A673 (cell line): ENCODE measurements around the gene ATG2B. TPM values are rescaled to one million over a fixed set of nuclear protein-coding genes. Genes with fewer than 3 reads are reported as not detected.

Experiments used
- BruUV-seq: library from RNA; stranded (reverse); fragments of 400-500 nt; replicated peaks from 2 replicates; lab custom pipeline; 2021; lab: Mats Ljungman, UMichigan
- CTCF ChIA-PET: fragments of 300-600 bp; sonication (Branson Sonifier 250); formaldehyde crosslinking; loops from one replicate; lab custom pipeline; 2022; ENCODE audit warnings: antibody characterized with exemption; lab: Charles Lee
- POLR2A ChIA-PET: fragments of 300-600 bp; sonication (Branson Sonifier 250); formaldehyde crosslinking; loops from one replicate; lab custom pipeline; 2022; ENCODE audit warnings: antibody characterized with exemption; ENCODE audit not compliant: low non-redundant PET; lab: Charles Lee
- DNase-seq: peaks from one replicate; pipeline ENCODE4 v3.0.0-alpha.2; 2015; ENCODE audit warnings: low spot score
- H3K27ac ChIP-seq: fragments of 200-600 bp; sonication (generic); 2 replicates; pipeline ENCODE4 v1.5.1; 2016; ENCODE audit warnings: mixed run types, low read depth, mild to moderate bottlenecking, mixed read lengths, antibody characterized with exemption, low read length; ENCODE audit not compliant: poor library complexity, severe bottlenecking
- H3K27me3 ChIP-seq: fragments of 200-600 bp; sonication (generic); replicated peaks from 2 replicates; pipeline ENCODE4 v1.6.1; 2017; ENCODE audit warnings: mixed run types, low read depth, mild to moderate bottlenecking, mixed read lengths, antibody characterized with exemption, low read length; ENCODE audit not compliant: insufficient read depth, poor library complexity
- H3K36me3 ChIP-seq: fragments of 200-600 bp; sonication (generic); 2 replicates; pipeline ENCODE4 v1.6.1; 2016; ENCODE audit warnings: mixed run types, mild to moderate bottlenecking, mixed read lengths, antibody characterized with exemption, low read length; ENCODE audit not compliant: insufficient read depth, poor library complexity, severe bottlenecking
- H3K4me1 ChIP-seq: fragments of 200-600 bp; sonication (generic); 2 replicates; pipeline ENCODE4 v1.6.1; 2017; ENCODE audit warnings: mixed run types, mild to moderate bottlenecking, mixed read lengths, antibody characterized with exemption, low read length; ENCODE audit not compliant: insufficient read depth, poor library complexity, severe bottlenecking
- H3K4me3 ChIP-seq: fragments of 200-600 bp; sonication (generic); 2 replicates; pipeline ENCODE4 v1.5.1; 2016; ENCODE audit warnings: low read depth, mixed run types, mild to moderate bottlenecking, mixed read lengths, low read length; ENCODE audit not compliant: poor library complexity, severe bottlenecking
- H3K9me3 ChIP-seq: fragments of 200-600 bp; sonication (generic); 2 replicates; pipeline ENCODE4 v1.6.1; 2016; ENCODE audit warnings: mixed run types, low read depth, mild to moderate bottlenecking, mixed read lengths, antibody characterized with exemption, low read length; ENCODE audit not compliant: poor library complexity, severe bottlenecking
- CTCF ChIP-seq: fragments of 300-800, 200-600 bp; sonication (generic); conservative IDR thresholded peaks from 2 replicates; pipeline ENCODE4 v1.5.1; 2017; ENCODE audit warnings: low read depth, mild to moderate bottlenecking, antibody characterized with exemption, low read length, moderate library complexity, mixed read lengths
- EZH2 ChIP-seq: fragments of 200-600 bp; sonication (generic); IDR thresholded peaks from 2 replicates; pipeline ENCODE4 v1.6.1; 2017; ENCODE audit warnings: borderline replicate concordance, low read depth, mild to moderate bottlenecking, mixed read lengths, antibody characterized with exemption, low read length; ENCODE audit not compliant: poor library complexity, severe bottlenecking
- intact Hi-C: fragments of 100-400 bp; cut with micrococcal nuclease; formaldehyde crosslinking; loops from one replicate; pipeline ENCODE4 v1.10.0; 2022; ENCODE audit not compliant: unreplicated experiment
- total RNA-seq: library from RNA; stranded (reverse); gene quantifications from 2 replicates; pipeline ENCODE4 v1.2.3, GENCODE V29; 2021

Gene ATG2B
- total RNA-seq, 1 experiment from 2014 or later: 22.7 TPM

GRCh38 chr14:96364962-96365361 lies 1.8 kb upstream of the ATG2B start:
- Histone ChIP-seq H3K4me3 (no peak overlapping the region), H3K4me1 (peaks cover 17% of the 10 kb centered on the region), H3K27ac (no peak overlapping the region), H3K36me3 (no peaks in the 10 kb centered on the region), H3K9me3 (no peaks in the 10 kb centered on the region), H3K27me3 (no peaks in the 10 kb centered on the region)
- no TSS peak for BruUV-seq
- no peak for DNase-seq
- no peak for TF ChIP-seq CTCF
- TF ChIP-seq EZH2: no peak
- intact Hi-C loops: no loop called here
- CTCF ChIA-PET: no interaction called here
- POLR2A ChIA-PET: no interaction called here

- no peak for TF ChIP-seq EZH2
- ChIA-PET POLR2A (no interaction called here), CTCF (no interaction called here)
- peak overlapping the region; percentile 81 for H3K27ac ChIP-seq
- BruUV-seq: no TSS peak
- intact Hi-C loops: no loop called here
- peak; percentile 28 for DNase-seq
- H3K4me3 ChIP-seq: peak overlapping the region; percentile 97
- H3K9me3 ChIP-seq: no peaks in the 10 kb centered on the region
- peaks cover 17% of the 10 kb centered on the region for H3K4me1 ChIP-seq
- no peaks in the 10 kb centered on the region for H3K36me3 ChIP-seq
- H3K27me3 ChIP-seq: no peaks in the 10 kb centered on the region
These were observed 703 bp upstream of the ATG2B start for GRCh38 chr14:96363751-96364336.

DNA sequence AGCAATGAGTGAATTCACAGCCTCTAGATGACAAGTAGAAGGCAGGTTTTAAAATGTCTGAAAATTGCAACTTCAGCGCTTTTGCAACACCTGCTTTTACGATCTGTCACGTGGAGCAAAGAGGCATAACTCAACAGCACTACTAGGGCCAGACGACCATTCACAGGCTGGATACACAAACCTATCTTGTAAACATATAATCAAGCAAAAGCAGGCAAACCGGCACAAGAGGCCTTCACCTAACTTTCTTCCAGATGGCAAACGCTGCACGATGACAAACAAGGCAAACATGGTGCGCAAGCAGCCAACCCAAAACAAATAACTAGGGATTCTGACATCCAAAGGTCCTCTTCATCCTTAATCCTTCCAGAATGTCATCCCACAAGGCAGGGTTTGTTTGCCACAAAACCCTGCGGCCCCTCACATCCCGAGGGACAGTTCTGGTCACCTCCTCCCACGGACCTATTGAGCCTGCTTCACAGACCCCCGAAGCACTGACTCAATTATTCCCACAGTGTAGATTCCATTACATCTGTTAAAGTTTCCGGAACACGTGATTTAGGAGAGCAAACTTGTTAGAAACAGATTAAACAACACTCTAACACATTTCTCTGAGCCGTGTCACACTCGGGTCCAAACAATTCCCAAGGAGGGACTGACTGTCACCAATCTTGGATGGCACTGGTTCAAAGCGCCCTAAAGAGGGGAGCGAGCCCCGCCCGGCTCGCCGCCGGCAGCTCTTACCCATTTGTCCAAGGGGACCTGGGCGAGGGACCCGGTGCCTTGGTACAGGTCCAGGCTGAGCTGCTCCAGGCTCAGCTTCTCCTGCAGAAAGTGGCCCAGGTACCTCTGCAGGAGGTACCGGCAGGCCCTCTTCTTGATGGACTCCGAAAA lies 823 bp downstream of the ATG2B start:
- H3K36me3 ChIP-seq: no peaks in the 10 kb centered on the region
- ChIA-PET CTCF (no interaction called here), POLR2A (no interaction called here)
- intact Hi-C loops: no loop called here
- H3K27ac ChIP-seq: peak overlapping the region; percentile 81
- BruUV-seq: no TSS peak
- peak overlapping the region; percentile 97 for H3K4me3 ChIP-seq
- H3K4me1 ChIP-seq: peaks cover 17% of the 10 kb centered on the region
- no peaks in the 10 kb centered on the region for H3K9me3 ChIP-seq
- TF ChIP-seq EZH2 (no peak), CTCF (no peak)
- no peaks in the 10 kb centered on the region for H3K27me3 ChIP-seq
- DNase-seq: peak; percentile 41
